GM04504 (cell line): ENCODE measurements around the gene LRP2BP.
"Not testable (repeated sequence)": the region's sequence is repeated elsewhere in the genome, so short reads cannot be mapped to it uniquely, and the experiment has no call there.

ENCODE experiments used
- DNase-seq: peaks from one replicate; pipeline ENCODE4 v3.0.0-alpha.2; 2012; ENCODE audit warnings: low read depth

The LRP2BP gene

GRCh38 chr4:185361872-185362271 lies 33.9 kb downstream of the LRP2BP start:
- DNase-seq: no peak

- DNase-seq: no peak
Observed at GRCh38 chr4:185359767-185360446, 35.8 kb downstream of the LRP2BP start.

- DNase-seq: no peak
Observed at GRCh38 chr4:185358959-185359358, 36.8 kb downstream of the LRP2BP start.

- no peak for DNase-seq
Observed at GRCh38 chr4:185358514-185358913, 37.2 kb downstream of the LRP2BP start.

GRCh38 chr4:185357733-185358440 lies 37.8 kb downstream of the LRP2BP start:
- DNase-seq: no peak

- no peak for DNase-seq
Observed at GRCh38 chr4:185357211-185357610, 38.5 kb downstream of the LRP2BP start.

GRCh38 chr4:185352741-185353140 lies 43.0 kb downstream of the LRP2BP start:
- DNase-seq: no peak

- no peak for DNase-seq
Observed at GRCh38 chr4:185352202-185352601, 43.5 kb downstream of the LRP2BP start.

GRCh38 chr4:185351691-185352090 lies 44.0 kb downstream of the LRP2BP start:
- no peak for DNase-seq

- DNase-seq: peak; percentile 25
Observed at GRCh38 chr4:185346975-185347601, 48.6 kb downstream of the LRP2BP start.

- no peak for DNase-seq
Observed at GRCh38 chr4:185344743-185345538, 50.8 kb downstream of the LRP2BP start.

- DNase-seq: peak; percentile 14
Observed at GRCh38 chr4:185343726-185344581, 51.8 kb downstream of the LRP2BP start.

GRCh38 chr4:185341841-185342240 lies 53.9 kb downstream of the LRP2BP start:
- no peak for DNase-seq

GRCh38 chr4:185341377-185341776 lies 54.3 kb downstream of the LRP2BP start:
- DNase-seq: no peak

- no peak for DNase-seq
Observed at GRCh38 chr4:185339941-185340340, 55.8 kb downstream of the LRP2BP start.

- DNase-seq: no peak
Observed at GRCh38 chr4:185335579-185335978, 60.1 kb downstream of the LRP2BP start.

GRCh38 chr4:185334326-185334725 lies 61.4 kb downstream of the LRP2BP start:
- DNase-seq: no peak

- no peak for DNase-seq
Observed at GRCh38 chr4:185332575-185333464, 62.9 kb downstream of the LRP2BP start.

GRCh38 chr4:185329879-185330510 lies 65.7 kb downstream of the LRP2BP start:
- DNase-seq: not testable (repeated sequence)

GRCh38 chr4:185328586-185328985 lies 67.1 kb downstream of the LRP2BP start:
- no peak for DNase-seq
